Astrocyte of the hippocampus (primary cell): ENCODE data around the gene CREB3L2.
"Not testable (repeated sequence)": the region's sequence is repeated elsewhere in the genome, so short reads cannot be mapped to it uniquely, and the experiment has no call there.

Experiments
- DNase-seq: peaks from one replicate; pipeline ENCODE4 v3.0.0; 2011; ENCODE audit warnings: low read depth, low spot score

CREB3L2 gene

DNA sequence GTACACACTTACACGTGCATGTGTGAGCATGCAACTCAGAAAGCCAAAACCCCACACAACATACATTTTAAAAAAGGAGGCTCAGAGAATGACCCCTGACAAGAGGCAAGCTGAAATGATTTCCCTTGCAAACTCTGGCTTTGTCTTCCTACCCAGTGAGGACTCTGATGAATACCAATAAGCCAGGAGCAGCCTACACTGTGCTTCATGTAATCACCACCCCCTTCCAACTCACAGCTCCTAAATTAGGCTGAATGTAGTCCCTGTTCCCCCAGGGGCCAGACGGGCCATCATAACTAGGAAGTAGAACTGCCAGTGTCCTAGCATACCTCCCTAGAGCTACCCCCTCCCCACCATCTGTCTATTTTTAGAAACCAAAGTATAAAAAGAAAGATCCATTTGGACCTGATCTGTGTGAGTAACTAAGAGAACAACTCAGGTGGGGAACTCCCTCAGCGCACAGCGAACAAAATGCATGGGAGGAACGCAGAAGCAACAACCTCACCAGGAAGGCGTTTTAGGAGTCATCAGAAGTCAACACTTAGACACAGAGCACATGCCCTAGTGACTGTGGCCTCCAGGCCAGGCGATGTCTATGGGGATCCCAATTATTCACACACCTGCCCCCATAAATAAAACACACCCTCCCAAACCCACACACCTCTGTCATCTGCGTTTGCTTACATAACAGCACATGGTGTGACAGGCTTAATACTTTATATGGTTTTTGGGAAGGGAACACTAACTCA lies 157.0 kb downstream of the CREB3L2 start:
- no peak for DNase-seq

GRCh38 chr7:137839903-137840779 lies 161.7 kb downstream of the CREB3L2 start:
- no peak for DNase-seq

DNA sequence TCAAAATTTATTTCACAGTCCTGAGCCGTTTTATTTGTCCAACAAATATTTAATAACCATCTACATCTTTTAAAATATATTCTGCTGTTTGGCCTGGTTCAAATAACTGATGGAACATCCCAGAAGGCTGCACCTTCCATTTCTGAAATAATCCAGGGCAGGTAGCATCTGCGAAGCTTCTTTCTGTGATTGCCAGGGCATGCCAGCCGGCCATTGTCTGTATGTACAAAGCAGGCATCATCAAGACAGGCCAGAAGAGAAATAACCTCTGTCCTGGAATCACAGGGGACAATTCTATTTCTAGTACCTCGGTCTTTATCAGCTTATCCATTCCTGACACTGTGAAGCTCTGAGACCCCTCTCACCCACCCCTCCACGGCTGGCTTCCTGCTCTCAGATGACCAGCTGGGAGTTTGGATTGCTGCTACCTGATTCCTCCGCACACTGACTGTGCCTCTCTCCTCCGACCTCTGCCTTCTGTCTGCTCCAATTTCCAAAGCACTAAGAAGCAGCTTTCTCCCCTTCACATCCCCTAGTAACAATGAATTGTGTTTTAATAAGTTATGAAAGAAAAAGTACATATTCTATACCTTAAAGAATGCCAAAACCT lies 163.1 kb downstream of the CREB3L2 start:
- DNase-seq = no peak

DNA sequence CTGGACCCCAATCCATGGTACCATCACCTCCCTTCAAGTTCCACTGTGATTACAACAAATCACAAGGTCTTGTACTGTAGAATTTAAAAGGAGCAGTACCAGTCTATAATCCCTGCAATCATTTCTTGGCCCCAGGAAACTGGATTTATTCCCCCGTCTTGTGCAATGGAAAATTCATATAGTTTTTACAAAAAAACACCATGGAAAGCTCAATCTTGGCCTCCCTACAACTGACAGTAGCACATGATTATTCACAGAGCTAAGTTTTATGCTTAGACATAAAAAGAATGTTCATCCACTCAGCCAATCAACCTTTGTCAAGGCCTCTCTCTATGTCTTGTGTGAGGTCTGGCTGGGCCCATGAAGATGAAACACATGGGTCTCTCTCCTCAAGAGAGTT lies 165.3 kb downstream of the CREB3L2 start:
- no peak for DNase-seq

- DNase-seq = no peak
These were observed 165.8 kb downstream of the CREB3L2 start for GRCh38 chr7:137836113-137836509.

DNA sequence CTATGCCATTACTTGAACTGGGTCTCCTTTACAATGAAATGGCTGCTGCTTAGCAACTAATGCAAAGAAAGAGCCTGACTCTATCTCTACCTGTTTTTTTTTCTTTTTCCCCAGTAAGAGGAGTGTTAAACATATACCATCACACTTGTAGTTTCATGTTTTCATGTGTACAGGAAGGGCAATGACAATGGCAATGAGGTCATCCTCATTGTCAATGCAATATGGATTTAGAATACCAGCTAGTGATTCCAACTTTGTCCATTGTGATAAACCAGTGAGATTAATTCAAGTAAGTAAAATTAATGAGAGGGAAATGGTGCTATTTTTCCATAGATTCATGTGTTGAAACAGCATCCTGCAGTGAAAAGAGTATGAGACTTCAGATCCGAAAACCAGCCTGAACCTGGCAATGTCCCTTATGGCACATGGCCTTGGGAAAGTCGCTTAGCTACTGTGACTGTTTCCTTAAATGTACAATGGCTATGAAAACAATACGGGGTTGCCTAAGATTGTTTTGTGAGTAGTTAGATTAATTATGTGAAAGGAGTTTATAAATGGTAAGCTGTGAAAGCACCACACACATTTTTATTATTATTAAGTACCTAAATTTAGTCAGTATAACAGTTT lies 166.3 kb downstream of the CREB3L2 start:
- DNase-seq = no peak

DNA sequence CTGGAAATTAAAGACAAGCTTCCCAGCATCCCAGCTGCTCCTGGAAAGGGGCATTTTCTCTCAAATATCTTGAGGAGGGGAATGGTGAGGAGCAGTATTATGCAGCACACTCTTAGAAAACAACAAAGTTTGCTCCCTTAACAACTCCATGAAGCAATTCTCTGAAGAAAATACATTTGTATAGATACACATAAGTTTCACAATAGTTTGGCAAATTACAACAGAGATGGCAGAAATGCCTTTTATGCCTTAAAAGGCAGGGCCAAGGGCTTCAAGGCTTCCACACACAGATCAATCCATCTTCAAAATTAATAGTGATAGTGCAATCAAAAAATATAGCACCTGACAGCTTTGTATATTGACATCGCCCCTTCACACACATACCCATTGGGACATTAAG lies 167.3 kb downstream of the CREB3L2 start:
- no peak for DNase-seq

DNA sequence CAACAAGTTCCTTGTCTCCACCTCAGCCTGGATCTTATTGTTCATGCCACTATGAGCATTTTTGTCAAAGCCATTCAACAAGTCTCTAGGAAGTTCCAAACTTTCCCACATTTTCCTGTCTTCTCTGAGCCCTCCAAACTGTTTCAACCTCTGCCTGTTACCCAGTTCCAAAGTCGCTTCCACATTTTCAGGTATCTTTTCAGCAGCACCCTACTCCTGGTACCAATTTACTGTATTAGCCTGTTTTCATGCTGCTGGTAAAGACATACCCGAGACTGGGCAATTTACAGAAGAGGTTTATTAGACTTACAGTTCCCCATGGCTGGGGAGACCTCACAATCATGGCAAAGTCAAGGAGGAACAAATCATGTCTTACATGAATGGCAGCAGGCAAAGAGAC lies 168.9 kb downstream of the CREB3L2 start:
- DNase-seq = not testable (repeated sequence)

GRCh38 chr7:137832382-137832781 lies 169.5 kb downstream of the CREB3L2 start:
- DNase-seq = no peak

DNA sequence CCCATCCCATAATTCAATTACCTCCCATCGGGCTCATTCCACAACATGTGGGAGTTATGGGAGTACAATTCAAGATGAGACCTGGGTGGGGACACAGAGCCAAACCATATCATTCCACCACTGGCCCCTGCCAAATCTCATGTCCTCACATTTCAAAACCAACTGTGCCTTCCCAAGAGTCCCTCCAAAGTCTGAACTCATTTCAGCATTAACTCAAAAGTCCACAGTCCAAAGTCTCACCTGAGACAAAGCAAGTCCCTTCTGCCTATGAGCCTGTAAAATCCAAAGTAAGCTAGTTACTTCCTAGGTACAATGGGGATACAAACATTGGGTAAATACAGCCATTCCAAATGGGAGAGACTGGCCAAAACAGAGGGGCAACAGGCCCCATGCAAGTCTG lies 170.3 kb downstream of the CREB3L2 start:
- DNase-seq = not testable (repeated sequence)

DNA sequence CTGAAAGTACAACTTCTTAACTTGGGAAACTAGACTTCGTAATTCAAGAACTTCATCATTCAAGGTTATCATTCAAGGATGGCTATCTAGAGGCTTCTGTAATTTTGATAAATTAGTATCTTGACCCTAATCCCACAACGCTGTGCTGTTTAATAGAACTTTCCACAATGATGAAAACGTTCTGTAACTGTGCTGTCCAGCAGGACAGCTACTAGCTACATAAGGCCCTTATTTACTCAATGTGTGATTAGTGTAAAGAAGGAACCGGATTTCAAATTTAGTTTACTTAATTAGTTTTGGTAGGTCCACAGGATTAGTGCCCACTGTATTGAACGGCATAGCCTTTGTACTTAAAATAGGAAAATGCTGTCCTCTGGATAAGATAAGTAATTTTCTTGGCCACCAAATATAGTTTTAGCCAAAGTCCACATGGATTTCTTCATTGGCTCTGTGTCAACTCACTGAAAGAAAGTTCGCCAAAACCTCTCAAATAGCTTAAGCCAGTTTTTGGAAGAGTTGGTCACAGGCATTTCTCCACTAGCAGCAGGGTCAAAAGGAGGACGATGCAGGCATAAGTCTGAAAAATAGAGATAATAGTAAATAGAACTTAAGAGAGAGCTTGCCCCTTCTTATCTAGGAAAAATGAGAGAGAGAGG lies 172.4 kb downstream of the CREB3L2 start:
- no peak for DNase-seq

GRCh38 chr7:137828456-137828855 lies 173.4 kb downstream of the CREB3L2 start:
- DNase-seq = no peak

DNA sequence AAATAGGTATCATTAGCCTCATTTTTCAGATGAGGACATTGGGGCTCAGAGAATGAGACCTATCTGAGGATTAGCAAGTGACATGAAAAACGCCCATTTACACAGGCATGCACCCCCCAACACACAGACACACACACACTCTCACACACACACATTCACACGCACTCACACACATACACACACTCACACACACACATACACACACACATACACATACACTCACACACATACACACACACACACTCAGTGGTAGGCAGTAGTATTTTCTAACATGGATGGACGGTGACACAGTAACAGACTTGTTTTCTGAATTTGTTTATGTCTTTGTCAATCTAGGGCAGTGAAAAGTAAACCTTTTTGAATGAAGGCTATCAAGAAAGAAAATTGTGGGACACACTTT lies 176.4 kb downstream of the CREB3L2 start:
- no peak for DNase-seq
